Hematopoietic multipotent progenitor cell treated with erythropoietin and hydrocortisone succinate and interleukin-3 and kit ligand, for 15 days (in vitro differentiated cells): Measurements from ENCODE around the gene GAB2.

ENCODE experiments used
- DNase-seq: peaks from one replicate; pipeline ENCODE4 v3.0.0-alpha.2; 2015; ENCODE audit warnings: low spot score

GAB2 gene

GRCh38 chr11:78400116-78400515, 17.5 kb downstream of the GAB2 start:
- DNase-seq, result no peak

GRCh38 chr11:78399136-78399535, 18.5 kb downstream of the GAB2 start:
- no peak for DNase-seq

GRCh38 chr11:78398715-78399114, 18.9 kb downstream of the GAB2 start:
- no peak for DNase-seq

- DNase-seq, result no peak
These were observed 20.2 kb downstream of the GAB2 start for GRCh38 chr11:78397398-78397797.

- DNase-seq, result no peak
These were observed 22.0 kb downstream of the GAB2 start for GRCh38 chr11:78395597-78395996.

GRCh38 chr11:78392854-78393253, 24.8 kb downstream of the GAB2 start:
- no peak for DNase-seq

GRCh38 chr11:78391424-78391823, 26.2 kb downstream of the GAB2 start:
- DNase-seq, result no peak

- DNase-seq, result no peak
These were observed 26.8 kb downstream of the GAB2 start for GRCh38 chr11:78390809-78391208.

- no peak for DNase-seq
These were observed 31.2 kb downstream of the GAB2 start for GRCh38 chr11:78386215-78386941.

- DNase-seq, result no peak
These were observed 32.4 kb downstream of the GAB2 start for GRCh38 chr11:78385205-78385604.

GRCh38 chr11:78384231-78384630, 33.4 kb downstream of the GAB2 start:
- no peak for DNase-seq

GRCh38 chr11:78381865-78382264, 35.8 kb downstream of the GAB2 start:
- DNase-seq, result no peak

GRCh38 chr11:78380615-78381051, 37.0 kb downstream of the GAB2 start:
- DNase-seq, result no peak

- DNase-seq, result no peak
These were observed 38.5 kb downstream of the GAB2 start for GRCh38 chr11:78379039-78379670.

GRCh38 chr11:78377625-78378418, 39.8 kb downstream of the GAB2 start:
- DNase-seq, result no peak

- DNase-seq, result no peak
These were observed 40.8 kb downstream of the GAB2 start for GRCh38 chr11:78376858-78377257.

- DNase-seq, result no peak
These were observed 42.7 kb downstream of the GAB2 start for GRCh38 chr11:78374917-78375316.

GRCh38 chr11:78373689-78374088, 43.9 kb downstream of the GAB2 start:
- no peak for DNase-seq

GRCh38 chr11:78372114-78372768, 45.4 kb downstream of the GAB2 start:
- DNase-seq, result no peak

GRCh38 chr11:78371221-78371891, 46.3 kb downstream of the GAB2 start:
- DNase-seq, result no peak

GRCh38 chr11:78370406-78371172, 47.0 kb downstream of the GAB2 start:
- no peak for DNase-seq
